ENCODE measurements around the gene ORC5. TPM values are rescaled to one million over a fixed set of nuclear protein-coding genes. Genes with fewer than 3 reads are reported as not detected.

ORC5 gene
- total RNA-seq, 1 experiment from 2014 or later, result 25.9 TPM

DNA sequence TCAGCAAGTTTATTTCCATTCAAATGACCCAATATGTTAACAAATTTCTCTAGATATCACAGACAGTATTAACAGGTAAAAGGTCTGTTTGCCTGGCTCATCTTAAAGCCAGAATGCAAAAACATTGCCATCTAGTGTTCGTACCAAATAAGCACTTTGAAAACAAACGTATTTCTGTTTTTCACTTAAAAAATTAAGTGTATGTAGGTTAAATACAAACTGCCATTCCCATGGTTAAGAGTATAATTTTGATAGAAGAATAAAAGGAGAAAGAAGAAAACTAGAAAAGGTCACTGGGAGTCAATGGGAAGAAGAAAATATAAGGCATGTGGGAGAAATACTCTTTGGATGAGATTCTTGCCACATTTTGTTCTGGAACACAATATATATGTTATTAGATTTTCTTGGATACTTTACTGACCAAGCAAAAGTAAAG lies 51.0 kb downstream of the ORC5 start:
- peaks cover 2 to 8% (median 6%) of the 10 kb centered on the region in 3 experiments; a peak in 6 of 7 replicates for H3K36me3 Mint-ChIP-seq (ENCODE audit: insufficient read depth in 1 of 3, low read depth in 3 of 3)
- H2BK15ac ChIP-seq (ENCODE audit: low read depth, low read length), result no peak overlapping the region
- no peaks in the 10 kb centered on the region for H3K27me3 Mint-ChIP-seq (ENCODE audit: low read depth)
- H3K23ac ChIP-seq (ENCODE audit: insufficient read length, low read depth, low read length), result no peak overlapping the region
- no peak overlapping the region for H2AK5ac ChIP-seq (ENCODE audit: insufficient read length, low read length)
- no peak overlapping the region for H3K4ac ChIP-seq (ENCODE audit: low read depth, low read length)
- H3K23me2 ChIP-seq (ENCODE audit: insufficient read length, low read depth, low read length, poor library complexity, severe bottlenecking), result no peaks in the 10 kb centered on the region
- no peaks in the 10 kb centered on the region for H3K4me1 ChIP-seq (ENCODE audit: insufficient read depth, low read length)
- H3K9me3 Mint-ChIP-seq, result no peaks in the 10 kb centered on the region
- no peak overlapping the region for H4K5ac ChIP-seq (ENCODE audit: insufficient read length, low read depth, low read length)
- no peak overlapping the region for H2BK20ac ChIP-seq (ENCODE audit: low read depth, low read length, poor library complexity, severe bottlenecking)
- no peak overlapping the region for H3T11ph ChIP-seq (ENCODE audit: low read length)
- H2BK5ac ChIP-seq (ENCODE audit: insufficient read length, low read length), result no peak overlapping the region
- H3K79me1 ChIP-seq (ENCODE audit: insufficient read depth, low read depth, low read length, poor library complexity, severe bottlenecking), result no peaks in the 10 kb centered on the region
- no peaks in the 10 kb centered on the region for H3K4me1 Mint-ChIP-seq
- H4K91ac ChIP-seq (ENCODE audit: insufficient read length, low read depth, low read length), result no peak overlapping the region
- H3K79me2 ChIP-seq (ENCODE audit: insufficient read depth, low read length), result no peaks in the 10 kb centered on the region
- H3K56ac ChIP-seq (ENCODE audit: insufficient read length, low read depth, low read length), result no peak overlapping the region
- no peak overlapping the region for H2BK120ac ChIP-seq (ENCODE audit: low read depth, low read length, poor library complexity, severe bottlenecking)
- H3K9ac ChIP-seq (ENCODE audit: extremely low read depth, insufficient read length, low read length), result no peak overlapping the region
- H3K27ac ChIP-seq (ENCODE audit: insufficient read length, low read depth, low read length), result no peak overlapping the region
- H3K27ac Mint-ChIP-seq, result no peak overlapping the region
- H2AFZ ChIP-seq (ENCODE audit: low read length), result no peak overlapping the region
- TF ChIP-seq, protein P1, sequence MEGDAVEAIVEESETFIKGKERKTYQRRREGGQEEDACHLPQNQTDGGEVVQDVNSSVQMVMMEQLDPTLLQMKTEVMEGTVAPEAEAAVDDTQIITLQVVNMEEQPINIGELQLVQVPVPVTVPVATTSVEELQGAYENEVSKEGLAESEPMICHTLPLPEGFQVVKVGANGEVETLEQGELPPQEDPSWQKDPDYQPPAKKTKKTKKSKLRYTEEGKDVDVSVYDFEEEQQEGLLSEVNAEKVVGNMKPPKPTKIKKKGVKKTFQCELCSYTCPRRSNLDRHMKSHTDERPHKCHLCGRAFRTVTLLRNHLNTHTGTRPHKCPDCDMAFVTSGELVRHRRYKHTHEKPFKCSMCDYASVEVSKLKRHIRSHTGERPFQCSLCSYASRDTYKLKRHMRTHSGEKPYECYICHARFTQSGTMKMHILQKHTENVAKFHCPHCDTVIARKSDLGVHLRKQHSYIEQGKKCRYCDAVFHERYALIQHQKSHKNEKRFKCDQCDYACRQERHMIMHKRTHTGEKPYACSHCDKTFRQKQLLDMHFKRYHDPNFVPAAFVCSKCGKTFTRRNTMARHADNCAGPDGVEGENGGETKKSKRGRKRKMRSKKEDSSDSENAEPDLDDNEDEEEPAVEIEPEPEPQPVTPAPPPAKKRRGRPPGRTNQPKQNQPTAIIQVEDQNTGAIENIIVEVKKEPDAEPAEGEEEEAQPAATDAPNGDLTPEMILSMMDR (conservative IDR thresholded peaks at IDR 0.05), result peak; percentile 82
- no peak for DNase-seq
- H3K14ac ChIP-seq (ENCODE audit: insufficient read depth, low read length), result no peak overlapping the region
- no peak overlapping the region for H2BK12ac ChIP-seq (ENCODE audit: insufficient read length, low read depth, low read length)
- no peaks in the 10 kb centered on the region for H3K27me3 ChIP-seq (ENCODE audit: insufficient read depth, low read length)
- H3K4me2 ChIP-seq (ENCODE audit: insufficient read depth, insufficient read length, low read length), result no peak overlapping the region
- no peak overlapping the region for H4K8ac ChIP-seq (replicated peaks; ENCODE audit: insufficient read length, low read depth, low read length)
- H3K9me3 ChIP-seq (ENCODE audit: control insufficient read depth, low read depth, low read length), result no peaks in the 10 kb centered on the region
- H3K4me3 Mint-ChIP-seq, result no peak overlapping the region
- H4K20me1 ChIP-seq (ENCODE audit: control insufficient read depth, insufficient read depth, insufficient read length), result no peaks in the 10 kb centered on the region
- no peak overlapping the region for H3K18ac ChIP-seq (ENCODE audit: insufficient read length, low read depth, low read length)
- no CpG with 5 or more reads among the region's 2 CpGs for WGBS (ENCODE audit: extremely low coverage, insufficient read length, low lambda C conversion rate)
